Neutrophil (primary cell): ENCODE results near the gene CRK.
A peak's percentile ranks its signal among the peaks of the same experiment; 100 is the strongest.

Experiments used
- H3K27ac ChIP-seq: fragments of 200-600 bp; sonication (generic); 2 replicates; pipeline ENCODE4 v1.5.1; 2016; ENCODE audit warnings: mild to moderate bottlenecking, moderate library complexity
- H3K27me3 ChIP-seq: fragments of 200-600 bp; sonication (generic); 2 replicates; pipeline ENCODE4 v1.6.0; 2016; ENCODE audit warnings: mild to moderate bottlenecking
- H3K36me3 ChIP-seq: fragments of 200-600 bp; sonication (generic); 2 replicates; pipeline ENCODE4 v1.5.1; 2017
- H3K4me1 ChIP-seq, 2 experiments: fragments of 200-600 bp in 1 of 2; sonication (generic) in 1 of 2; 1 replicate in 1 of 2; 2 replicates in 1 of 2; pipeline versions ENCODE4 v1.5.1 to v1.6.1; 2013 to 2016; ENCODE audit warnings: low read depth in 1 of 2, low read length in 1 of 2, mild to moderate bottlenecking in 1 of 2, moderate library complexity in 1 of 2; ENCODE audit not compliant: control insufficient read depth in 1 of 2, insufficient read depth in 1 of 2
- H3K4me3 ChIP-seq, 2 experiments: fragments of 200-600 bp in 1 of 2; sonication (generic) in 1 of 2; 1 replicate in 1 of 2; 2 replicates in 1 of 2; pipeline ENCODE4 v1.5.1; 2013 to 2016; ENCODE audit warnings: low read depth in 1 of 2, low read length in 1 of 2, mild to moderate bottlenecking in 1 of 2, moderate library complexity in 1 of 2
- H3K9me3 ChIP-seq: fragments of 200-600 bp; sonication (generic); 2 replicates; pipeline ENCODE4 v1.5.1; 2016
- CTCF ChIP-seq: fragments of 200-600 bp; sonication (generic); IDR thresholded peaks from 2 replicates; pipeline ENCODE4 v1.5.1; 2016; ENCODE audit warnings: antibody characterized with exemption

CRK gene

GRCh38 chr17:1469231-1469852, 13.3 kb upstream of the CRK start:
- H3K4me1 ChIP-seq, result peaks cover under 1 to 12% of the 10 kb centered on the region in 2 experiments
- no peak overlapping the region for H3K27ac ChIP-seq
- no peak overlapping the region for H3K4me3 ChIP-seq
- H3K27me3 ChIP-seq, result peaks cover 97% of the 10 kb centered on the region
- no peaks in the 10 kb centered on the region for H3K9me3 ChIP-seq
- TF ChIP-seq CTCF, result no peak
- H3K36me3 ChIP-seq, result no peaks in the 10 kb centered on the region

- Histone ChIP-seq H3K27me3 (peaks cover 88% of the 10 kb centered on the region), H3K9me3 (no peaks in the 10 kb centered on the region), H3K27ac (no peak overlapping the region), H3K36me3 (no peaks in the 10 kb centered on the region), H3K4me3 (no peak overlapping the region), H3K4me1 (peaks cover 14 to 24% of the 10 kb centered on the region in 2 experiments)
- no peak for TF ChIP-seq CTCF
Observed at GRCh38 chr17:1467898-1468492, 12.0 kb upstream of the CRK start.

- H3K36me3 ChIP-seq, result no peaks in the 10 kb centered on the region
- no peak for TF ChIP-seq CTCF
- H3K4me1 ChIP-seq, result peaks cover 21 to 31% of the 10 kb centered on the region in 2 experiments
- H3K27ac ChIP-seq, result no peak overlapping the region
- H3K27me3 ChIP-seq, result peaks cover 81% of the 10 kb centered on the region
- H3K9me3 ChIP-seq, result no peaks in the 10 kb centered on the region
- no peak overlapping the region for H3K4me3 ChIP-seq
Observed at GRCh38 chr17:1467258-1467657, 11.2 kb upstream of the CRK start.

- Histone ChIP-seq H3K27me3 (peaks cover 62% of the 10 kb centered on the region), H3K4me3 (no peak overlapping the region), H3K9me3 (no peaks in the 10 kb centered on the region), H3K4me1 (peaks cover 48 to 55% of the 10 kb centered on the region in 2 experiments), H3K27ac (peak overlapping the region; percentile 83), H3K36me3 (no peaks in the 10 kb centered on the region)
- TF ChIP-seq CTCF, result no peak
Observed at GRCh38 chr17:1464186-1464585, 8.2 kb upstream of the CRK start.

- Histone ChIP-seq H3K27me3 (peaks cover 63% of the 10 kb centered on the region), H3K36me3 (no peaks in the 10 kb centered on the region), H3K4me1 (peaks cover 46 to 48% of the 10 kb centered on the region in 2 experiments), H3K4me3 (peak overlapping the region; percentile 12 to 40), H3K27ac (peak overlapping the region; percentile 83), H3K9me3 (no peaks in the 10 kb centered on the region)
- TF ChIP-seq CTCF, result no peak
Observed at GRCh38 chr17:1462164-1463112, 6.4 kb upstream of the CRK start.
